HG02623 (cell line): ENCODE measurements around the gene SPI1.

Source experiments
- ATAC-seq: cut with Tn5 transposase; IDR thresholded peaks from one replicate; pipeline ENCODE4 v1.9.1; 2021; ENCODE audit warnings: moderate library complexity; ENCODE audit not compliant: unreplicated experiment

Gene SPI1

DNA sequence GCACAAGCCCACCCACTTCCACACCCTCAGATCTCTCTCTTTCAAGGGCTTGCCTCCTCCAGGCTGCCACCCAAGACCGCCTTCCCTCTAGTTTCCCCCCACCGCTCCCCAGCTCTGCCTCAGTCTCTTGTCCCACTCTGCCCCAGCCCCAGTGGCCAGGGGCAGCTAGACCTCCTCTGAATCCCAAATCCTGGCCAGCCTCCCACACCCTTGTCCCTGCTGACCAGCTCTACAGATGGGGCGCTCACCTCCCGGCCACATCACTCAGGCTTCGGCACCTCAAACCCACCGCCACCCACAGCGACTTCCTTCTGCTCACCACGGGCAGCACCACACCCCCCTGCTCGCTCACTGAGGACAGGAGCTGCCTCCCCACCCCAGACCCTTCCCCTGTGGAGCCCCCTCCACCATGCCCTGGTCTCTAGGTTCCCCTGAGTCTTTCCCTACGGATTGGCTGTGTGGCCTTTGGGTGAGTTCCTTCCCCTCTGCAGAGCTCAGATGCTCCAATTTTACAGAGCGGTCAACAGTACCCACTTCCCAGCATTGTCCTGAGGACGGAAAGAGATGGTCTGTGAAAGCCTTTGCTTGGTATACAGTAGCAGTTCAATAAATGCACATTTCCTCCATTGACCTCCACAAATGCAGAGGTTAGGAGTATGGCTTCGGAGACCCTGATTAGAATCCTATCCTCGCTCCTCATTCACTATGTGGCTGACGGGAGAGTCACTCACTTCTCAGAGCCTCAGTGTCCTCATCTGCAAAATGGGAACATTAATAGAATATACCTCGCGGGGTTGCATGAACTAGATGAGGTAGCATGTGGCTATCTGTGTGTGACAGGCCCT, 11.5 kb upstream of the SPI1 start:
- ATAC-seq: no peak

DNA sequence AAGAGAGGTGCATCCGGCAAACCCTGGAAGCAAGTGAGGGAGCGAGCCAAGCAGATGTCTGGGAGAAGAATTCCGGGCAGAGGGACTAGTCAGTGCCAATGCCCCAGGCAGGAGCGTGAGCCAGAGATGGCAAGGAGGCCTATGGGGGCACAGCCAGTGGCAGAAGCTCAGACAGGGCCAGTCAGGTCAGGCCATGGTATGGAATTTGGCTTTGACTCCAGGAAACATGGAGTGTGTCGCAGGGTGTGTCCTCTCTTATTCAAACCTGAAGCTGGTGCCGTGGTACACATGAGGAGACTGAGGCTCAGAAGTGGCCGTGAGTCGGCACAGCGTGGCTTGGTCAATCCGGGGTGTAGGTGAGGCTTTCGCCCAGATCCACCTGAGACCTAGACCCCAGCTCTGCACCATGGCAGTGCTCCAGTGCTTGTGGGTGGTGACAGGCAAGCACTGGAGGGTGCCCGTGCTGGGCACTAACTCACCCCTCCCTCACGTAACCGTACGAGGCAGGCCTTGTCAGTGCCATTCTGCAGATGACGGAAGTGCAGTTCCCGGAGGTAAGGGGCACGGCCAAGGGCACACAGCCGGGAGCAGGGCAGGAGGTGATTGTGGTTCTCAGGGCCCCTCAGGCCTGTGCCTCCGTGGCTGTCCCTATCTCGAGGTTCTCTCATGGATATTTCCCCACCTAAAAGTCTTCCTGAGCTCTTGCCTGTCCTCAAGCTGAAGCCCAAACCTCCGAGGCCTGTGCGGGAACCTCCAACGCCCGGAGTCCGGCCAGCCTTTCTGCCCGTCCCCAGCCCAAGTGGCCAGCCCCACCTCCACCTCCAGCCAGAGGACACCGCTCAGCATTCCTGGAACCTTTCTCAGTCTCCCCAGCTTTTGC, 10.6 kb upstream of the SPI1 start:
- ATAC-seq: no peak

DNA sequence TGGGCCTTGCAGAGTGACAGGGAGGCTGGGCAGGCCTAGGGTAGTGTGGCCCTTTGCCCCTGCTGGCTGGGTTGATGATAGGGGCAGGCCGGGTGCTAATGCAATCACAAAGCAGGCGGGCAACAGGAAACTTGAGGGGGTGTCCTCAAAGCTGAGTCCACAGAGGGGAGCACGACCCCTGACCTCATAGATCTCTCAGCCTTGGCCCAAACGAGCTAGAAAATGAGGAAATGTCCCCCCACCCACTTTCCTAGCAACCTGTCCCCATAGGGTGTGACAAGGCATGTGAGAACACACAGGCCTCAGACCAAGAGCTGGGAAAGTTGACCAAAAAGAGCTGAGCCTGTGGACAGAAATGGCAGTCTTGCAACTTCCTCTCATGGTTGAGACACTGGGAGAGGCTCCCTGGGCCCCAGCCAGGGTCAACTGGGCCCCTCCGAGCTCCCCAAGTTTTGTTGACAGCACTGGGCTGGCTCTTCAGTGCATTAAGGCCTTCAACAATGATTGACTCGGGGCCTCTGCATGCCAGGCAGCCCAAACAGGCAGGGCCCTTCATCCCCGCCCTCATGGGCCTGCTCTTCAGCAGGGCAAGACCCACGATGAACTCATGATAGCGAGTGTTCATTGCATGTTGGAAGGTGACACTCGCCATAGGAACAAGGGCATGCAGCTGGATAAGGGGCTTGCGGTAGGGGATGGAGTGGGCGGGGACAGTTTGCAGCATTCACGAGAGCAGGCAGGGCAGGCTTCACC, 9.8 kb upstream of the SPI1 start:
- no peak for ATAC-seq

DNA sequence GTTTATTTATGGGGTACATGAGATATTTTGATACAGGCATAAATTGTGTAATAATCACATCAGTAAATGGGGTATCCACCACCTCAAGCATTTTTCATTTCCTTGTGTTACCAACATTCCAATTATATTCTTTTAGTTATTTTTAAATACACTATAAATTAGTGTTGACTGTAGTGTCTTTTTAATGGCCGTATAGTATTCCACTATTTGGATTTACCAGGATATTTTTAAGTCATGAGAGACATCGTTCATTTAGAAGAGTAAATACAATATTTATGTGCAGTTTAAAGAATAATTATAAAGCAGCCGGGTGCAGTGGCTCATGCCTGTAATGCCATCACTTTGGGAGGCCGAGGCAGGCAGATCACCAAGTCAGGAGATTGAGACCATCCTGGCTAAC, 6.2 kb upstream of the SPI1 start:
- no peak for ATAC-seq

DNA sequence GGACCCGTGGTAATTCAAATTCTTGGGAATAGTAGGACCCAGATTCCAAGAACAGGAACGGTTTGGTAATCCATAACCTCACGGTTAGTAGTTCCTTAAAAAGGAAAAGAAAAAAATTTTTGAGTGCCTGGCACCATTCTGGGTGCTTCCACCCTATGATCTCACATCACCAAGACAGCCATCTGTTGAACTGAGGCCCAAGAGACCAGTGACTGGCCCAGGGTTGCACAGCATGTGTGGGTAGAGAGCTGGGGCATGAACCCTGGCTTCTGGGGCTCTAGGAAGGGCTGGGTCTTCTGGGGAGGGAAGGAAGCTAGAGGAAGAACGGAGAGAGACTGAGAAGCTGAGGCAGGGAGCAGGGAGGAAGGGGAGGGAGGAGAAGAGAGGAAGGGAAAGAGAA, 4.7 kb upstream of the SPI1 start:
- ATAC-seq: no peak

DNA sequence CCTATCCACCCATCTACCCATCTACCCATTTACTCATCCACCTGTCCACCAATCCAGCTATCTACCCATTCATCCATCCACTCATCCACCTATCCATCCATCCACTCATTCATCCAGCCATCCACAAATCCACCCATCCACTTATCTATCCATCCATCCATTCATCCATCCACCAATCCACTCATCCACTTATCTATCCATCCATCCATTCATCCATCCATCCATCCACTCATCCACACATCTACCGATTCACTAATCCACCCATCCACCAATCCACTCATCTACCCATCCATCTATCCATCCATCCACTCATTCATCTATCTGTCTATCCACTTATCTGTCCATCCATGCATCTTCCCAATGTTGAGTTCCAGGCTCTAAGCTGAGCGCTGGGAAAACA, 1.7 kb upstream of the SPI1 start:
- no peak for ATAC-seq

DNA sequence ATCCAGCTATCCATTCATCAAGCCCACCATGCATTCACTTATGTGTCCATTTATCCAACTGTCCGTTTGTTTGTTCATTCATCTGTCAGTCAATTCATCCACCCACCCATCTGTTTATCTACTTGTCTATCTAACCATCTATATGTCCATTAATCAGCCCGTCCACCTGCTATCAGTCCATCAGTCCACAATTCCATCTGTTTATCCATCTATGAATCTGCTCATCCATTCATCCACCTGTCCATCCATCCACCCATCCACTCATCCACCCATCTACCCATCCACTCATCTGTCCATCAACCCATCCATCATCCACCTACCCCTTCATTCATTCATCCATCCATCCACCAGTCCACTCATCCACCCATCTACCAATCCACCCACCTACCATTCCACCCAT, 970 bp upstream of the SPI1 start:
- no peak for ATAC-seq

DNA sequence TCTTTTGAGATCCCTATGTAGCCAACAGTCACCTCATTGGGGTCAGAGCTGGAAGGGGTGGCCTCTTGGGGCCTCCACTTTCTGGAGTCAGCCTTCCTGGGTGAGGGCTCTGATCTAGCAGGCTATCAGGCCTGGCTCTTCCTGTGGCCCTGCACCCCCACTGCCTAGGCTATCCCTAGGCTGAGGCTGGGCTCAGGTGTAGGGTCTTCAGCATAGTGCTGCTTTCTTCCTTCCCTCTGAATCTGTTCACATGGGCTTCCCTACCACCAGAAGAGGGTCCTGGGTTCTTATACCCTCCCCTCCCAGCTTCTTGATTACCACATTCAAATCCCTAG, 456 bp upstream of the SPI1 start:
- ATAC-seq: no peak

DNA sequence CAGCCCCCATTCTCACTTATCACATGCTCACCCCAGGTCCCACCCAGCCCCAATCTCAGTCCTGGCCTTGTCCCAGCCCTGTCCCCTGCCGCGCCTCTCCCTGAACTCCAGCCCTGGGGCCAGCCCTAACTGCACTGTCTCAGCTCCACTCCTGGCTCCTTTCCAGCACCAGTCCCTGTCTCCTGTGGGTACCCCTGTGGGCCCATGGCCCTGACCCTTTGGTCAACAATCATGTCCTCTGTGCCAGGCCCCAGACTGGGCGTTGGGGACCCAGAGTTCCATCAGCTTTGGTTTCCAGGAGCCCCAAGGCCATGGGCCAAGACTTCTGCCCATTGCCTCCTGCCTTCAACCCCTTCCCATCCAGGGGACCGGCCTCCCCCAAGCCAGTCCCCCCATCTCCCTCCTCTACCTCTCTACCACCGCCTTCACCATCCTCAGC, 757 bp downstream of the SPI1 start:
- ATAC-seq: no peak

DNA sequence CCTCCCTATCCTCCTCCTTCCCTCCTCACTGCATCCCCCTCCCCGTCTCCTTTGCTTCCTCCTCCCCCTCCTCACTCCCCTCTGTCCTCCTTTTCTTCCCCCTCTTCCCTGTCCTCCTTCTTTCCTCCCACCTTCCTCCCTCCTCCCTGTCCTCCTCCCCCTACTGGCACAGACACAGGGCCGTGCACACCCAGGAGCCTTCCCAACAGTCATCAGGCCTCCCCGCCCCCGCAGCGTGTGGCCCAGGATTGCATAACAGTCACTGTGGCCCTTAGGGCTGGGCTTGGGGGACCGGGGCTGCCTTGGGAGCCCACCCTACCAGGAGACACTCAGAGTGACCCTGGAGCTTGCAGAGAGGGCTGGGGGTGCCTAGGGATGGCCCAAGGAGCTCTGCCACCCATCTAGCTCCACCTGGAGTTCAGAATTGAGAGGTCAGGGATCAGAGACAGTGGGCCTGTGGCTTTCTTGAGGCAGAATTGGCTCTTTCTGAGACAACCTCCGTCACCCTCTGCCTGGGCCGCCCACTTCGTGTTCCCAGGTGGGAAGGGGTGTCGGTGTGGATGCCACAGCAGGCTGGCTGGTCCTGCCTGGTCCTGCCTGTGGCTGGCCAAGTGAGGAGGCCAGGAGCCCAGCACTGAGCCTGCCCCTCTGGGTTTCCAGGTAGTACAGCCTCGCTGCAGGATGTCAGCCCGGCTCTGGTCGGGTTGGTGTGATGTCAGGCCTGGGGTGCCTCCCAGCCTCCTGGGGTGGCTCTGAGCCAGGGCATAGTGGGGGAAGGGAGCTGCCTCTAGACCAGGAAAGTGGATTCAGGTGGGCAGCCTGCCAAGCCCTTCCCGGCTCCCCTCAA, 1.6 kb downstream of the SPI1 start:
- ATAC-seq: no peak

DNA sequence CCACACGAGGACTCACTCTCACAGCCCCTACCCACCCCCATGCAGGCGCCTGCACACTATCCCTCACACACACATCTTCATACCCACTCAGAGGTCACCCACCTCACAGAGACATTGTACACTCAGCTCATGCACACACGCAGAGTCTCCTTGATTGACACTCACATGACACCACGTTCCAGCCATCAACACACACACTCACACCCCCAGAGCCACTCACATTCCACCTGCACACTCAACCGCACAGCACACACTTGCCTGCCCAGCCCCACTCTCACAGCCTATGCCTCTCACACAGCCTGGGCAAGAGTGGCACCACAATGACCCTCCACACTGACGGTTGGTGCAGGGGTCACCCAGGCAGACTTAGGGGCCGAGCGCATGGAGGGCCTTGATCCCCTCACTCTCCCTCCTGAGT, 2.2 kb downstream of the SPI1 start:
- no peak for ATAC-seq

DNA sequence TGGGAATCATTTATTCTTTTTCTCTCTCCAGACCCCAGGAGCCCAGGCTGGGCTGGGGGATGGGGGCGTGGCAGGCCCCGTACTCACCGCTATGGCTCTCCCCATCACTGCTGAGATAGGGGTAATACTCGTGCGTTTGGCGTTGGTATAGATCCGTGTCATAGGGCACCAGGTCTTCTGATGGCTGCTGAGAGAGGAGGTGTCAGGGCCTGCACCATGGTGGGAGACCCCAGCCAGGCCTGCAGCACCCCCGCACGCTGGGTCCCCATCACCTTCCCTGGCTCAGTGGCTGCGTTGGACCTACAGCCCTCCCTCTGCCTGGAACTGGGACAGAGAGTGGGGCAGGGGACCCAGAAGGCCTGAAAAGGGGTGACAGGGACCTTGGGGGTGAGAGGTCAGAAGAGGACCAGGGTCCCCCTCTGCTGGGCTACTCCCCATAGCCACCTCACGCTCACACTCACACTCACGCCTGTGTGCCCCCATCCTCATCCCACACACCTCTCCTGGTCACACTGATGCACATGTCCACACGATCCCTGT, 2.7 kb downstream of the SPI1 start:
- no peak for ATAC-seq

DNA sequence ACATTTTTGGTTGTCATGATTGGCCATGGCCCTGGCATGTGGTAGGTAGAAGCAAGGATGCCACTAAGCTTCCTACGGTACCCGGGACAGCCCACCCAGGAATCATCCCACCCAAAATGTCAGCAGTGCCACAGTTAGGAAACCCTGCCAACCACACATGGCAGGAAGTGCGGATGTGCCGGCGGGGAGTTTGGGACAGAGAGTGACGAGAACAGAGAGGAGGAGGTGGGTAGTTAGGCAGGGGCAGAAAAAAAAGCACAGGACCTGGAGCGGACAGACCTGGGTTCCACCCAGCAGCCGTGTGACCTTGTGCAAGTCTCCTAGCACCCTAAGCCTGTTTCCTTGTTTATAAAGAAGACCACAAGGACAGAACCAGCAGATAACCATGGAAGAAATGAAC, 3.3 kb downstream of the SPI1 start:
- no peak for ATAC-seq

DNA sequence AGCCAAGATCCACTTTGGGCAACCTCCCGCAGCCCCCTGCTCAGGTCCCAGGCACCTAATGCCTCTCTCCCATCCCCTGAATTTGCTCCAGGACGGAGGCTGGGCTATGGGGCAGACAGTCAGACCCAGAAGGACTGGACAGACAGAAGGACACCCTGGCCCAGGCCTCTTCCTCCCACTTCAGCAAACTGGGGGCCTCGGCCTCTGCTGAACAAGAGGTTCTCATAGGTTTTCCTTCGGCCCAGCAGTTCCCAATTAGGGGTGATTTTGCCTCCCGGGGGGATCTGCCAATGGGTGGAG, 3.7 kb downstream of the SPI1 start:
- no peak for ATAC-seq

DNA sequence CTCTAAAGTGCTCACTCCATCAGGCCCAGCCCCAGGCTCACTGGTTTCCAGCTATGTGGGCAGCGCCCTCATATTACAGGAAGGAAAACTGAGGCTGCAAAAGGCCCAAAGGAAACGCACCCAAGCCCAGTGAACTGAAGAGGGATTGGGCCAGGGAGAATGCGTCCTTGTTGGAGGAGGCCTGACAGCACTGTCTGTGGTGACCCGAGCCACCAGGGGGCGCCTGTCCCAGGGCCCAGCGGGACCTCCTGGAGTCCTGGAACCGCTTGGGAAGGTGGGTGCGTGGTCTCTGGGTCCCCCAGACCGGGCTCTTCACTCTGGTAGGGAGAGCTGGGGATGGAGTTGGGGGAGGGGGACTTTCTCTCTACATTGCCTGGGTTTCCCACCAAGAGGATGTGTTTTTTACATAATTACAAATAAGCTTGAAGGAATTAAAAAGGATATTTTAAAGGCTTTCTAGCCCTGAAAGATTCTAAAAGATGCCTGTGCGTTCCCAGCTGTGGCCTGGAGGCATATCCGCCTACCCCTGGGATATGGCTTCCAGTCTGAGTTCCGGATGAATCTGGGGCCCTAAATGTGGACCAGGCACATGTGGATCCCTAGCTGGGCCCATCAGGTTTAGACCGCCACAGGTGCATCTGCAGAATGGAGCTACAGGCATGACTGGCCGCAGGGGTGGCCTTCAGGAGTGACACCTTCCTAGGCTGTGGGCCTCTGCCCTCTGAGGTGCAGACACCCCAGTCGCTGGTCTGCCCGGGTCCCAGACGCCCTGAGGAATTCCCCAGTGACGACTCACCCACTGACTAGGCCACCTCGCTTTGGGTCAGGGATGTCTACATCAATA, 4.2 kb downstream of the SPI1 start:
- no peak for ATAC-seq

DNA sequence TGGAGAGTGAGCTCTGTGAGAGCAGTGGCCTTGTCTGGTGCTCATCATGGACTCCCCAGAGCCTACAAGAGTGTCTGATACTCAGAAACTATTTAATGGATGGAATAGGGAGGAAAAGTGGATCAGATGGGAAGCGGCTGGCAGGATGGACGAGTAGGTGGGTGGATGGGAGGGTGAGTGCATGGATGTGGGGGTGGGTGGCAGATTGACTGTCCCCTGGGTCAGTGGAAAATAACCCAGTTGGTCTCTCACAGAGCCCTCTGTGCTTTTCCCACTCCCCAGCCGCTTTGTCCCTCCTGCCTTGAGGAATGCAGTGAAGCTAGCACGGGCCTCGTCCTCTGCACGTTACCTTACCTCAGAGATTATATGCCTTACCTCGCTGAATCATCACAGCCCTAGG, 5.9 kb downstream of the SPI1 start:
- ATAC-seq: no peak

DNA sequence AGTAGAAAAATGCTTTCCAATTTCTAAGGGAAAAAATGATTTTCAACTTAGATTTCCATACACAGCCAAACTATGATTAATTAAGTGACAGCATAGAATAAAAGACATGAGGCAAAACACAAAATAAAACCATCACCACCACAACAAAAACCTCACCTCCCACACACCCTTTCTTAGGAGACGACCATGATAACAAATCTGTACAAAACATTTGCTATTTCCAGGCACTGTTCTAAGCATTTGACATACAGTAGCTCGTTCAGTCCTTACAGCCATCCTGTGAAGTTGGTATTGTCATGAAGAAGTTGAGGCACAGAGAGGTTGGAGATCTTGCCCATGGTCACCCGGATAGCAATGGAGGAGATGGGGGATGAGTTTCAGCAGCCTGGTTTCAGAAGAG, 8.7 kb downstream of the SPI1 start:
- no peak for ATAC-seq

DNA sequence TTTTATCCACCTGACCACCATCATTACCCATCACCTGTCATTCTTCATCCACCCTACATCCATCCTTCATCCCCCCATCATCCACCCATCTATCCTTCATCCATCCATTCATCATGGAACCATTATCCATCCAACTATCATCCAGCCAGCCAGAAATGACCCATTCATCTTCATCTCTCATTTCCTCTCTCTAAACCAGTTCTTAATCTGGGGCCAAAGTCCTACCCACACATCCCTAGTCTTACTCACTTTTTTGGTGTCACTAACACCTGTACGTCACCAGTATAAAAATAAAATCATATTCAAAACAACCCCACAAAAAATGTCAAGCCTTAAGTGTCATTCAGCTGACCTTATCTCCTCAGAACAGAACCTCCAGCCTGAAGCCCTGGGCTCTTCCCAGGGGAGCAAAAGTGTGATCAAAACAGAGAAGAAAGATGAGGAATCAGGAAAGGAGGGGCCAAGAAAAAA, 12.3 kb downstream of the SPI1 start:
- no peak for ATAC-seq

DNA sequence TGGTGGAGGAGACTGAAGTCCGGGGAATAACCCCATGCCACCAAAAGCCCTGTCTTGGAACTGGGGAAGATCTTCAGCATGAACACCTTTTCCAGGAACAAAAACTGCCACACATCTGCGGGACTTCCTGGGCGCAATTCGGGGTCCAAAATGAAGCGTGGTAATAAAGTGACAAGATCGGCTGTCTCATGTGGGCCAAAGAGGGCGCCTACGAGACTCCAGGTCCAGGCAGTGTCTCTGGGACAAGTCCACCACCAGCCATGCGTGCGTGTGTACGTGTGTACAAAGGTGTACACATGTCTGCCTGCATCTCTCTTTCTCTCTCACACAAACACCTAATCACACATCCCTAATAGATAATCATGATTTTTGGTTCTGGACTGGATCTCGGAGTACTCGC, 16.9 kb downstream of the SPI1 start:
- no peak for ATAC-seq

DNA sequence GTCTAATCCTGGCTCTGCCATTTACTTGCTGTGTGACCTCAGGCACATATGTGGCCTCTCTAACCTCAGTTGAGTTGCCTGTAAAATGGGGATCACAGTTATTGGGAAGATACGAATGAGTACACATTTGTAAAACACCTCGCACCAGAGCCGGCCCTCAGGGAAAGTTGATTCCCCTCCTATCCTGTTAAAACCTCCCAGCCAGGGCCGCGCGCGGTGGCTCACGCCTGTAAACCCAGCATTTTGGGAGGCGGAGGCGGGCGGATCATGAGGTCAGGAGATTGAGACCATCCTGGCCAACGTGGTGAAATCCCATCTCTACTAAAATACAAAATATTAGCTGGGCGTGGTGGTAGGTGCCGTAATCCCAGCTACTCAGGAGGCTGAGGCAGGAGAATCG, 18.0 kb downstream of the SPI1 start:
- no peak for ATAC-seq
